Keratinocyte (primary cell): ENCODE results near the gene MOCS1. TPM values are rescaled to one million over a fixed set of nuclear protein-coding genes. Genes with fewer than 3 reads are reported as not detected.

ENCODE experiments used
- DNase-seq: peaks from one replicate; pipeline ENCODE4 v3.0.0-alpha.2; 2011; ENCODE audit warnings: low read depth, missing footprints, low spot score
- FAIRE-seq: peaks from 2 replicates; lab custom pipeline; 2011; peaks lifted over from hg19 to GRCh38; lab: Jason Lieb, UNC
- H2AFZ ChIP-seq: 2 replicates; pipeline ENCODE4 v1.6.0; 2012; ENCODE audit warnings: low read length, control low read depth, inconsistent platforms; ENCODE audit not compliant: control insufficient read depth
- H3K27ac ChIP-seq: 2 replicates; pipeline ENCODE4 v1.5.1; 2011; ENCODE audit warnings: low read length; ENCODE audit not compliant: control insufficient read depth, insufficient read depth
- H3K27me3 ChIP-seq: 3 replicates; pipeline ENCODE4 v1.6.0; 2011; ENCODE audit warnings: low read length; ENCODE audit not compliant: control insufficient read depth, insufficient read depth; ENCODE audit errors: extremely low read depth
- H3K36me3 ChIP-seq, 2 experiments: 2 replicates in 1 of 2; 3 replicates in 1 of 2; pipeline ENCODE4 v1.5.1; 2011; ENCODE audit warnings: low read length in 2 of 2, mild to moderate bottlenecking in 1 of 2; ENCODE audit not compliant: control insufficient read depth in 2 of 2, insufficient read depth in 2 of 2; ENCODE audit errors: extremely low read depth in 1 of 2
- H3K4me1 ChIP-seq: 3 replicates; pipeline ENCODE4 v1.5.1; 2011; ENCODE audit warnings: low read length; ENCODE audit not compliant: control insufficient read depth, insufficient read depth; ENCODE audit errors: extremely low read depth
- H3K4me2 ChIP-seq: 3 replicates; pipeline ENCODE4 v1.6.0; 2011; ENCODE audit warnings: low read depth, low read length; ENCODE audit not compliant: control insufficient read depth, insufficient read depth; ENCODE audit errors: extremely low read depth
- H3K4me3 ChIP-seq, 3 experiments: fragments of 200-600 bp in 1 of 3; sonication (generic) in 1 of 3; 2 replicates in 2 of 3; 3 replicates in 1 of 3; pipeline ENCODE4 v1.5.1; 2011 to 2016; ENCODE audit warnings: low read length in 3 of 3, mild to moderate bottlenecking in 3 of 3, control low read depth in 2 of 3, inconsistent platforms in 1 of 3, low read depth in 1 of 3, mixed read lengths in 1 of 3, mixed run types in 1 of 3, moderate library complexity in 1 of 3; ENCODE audit not compliant: control insufficient read depth in 2 of 3, insufficient read depth in 2 of 3; ENCODE audit errors: extremely low read depth in 1 of 3
- H3K79me2 ChIP-seq: 2 replicates; pipeline ENCODE4 v1.6.0; 2012; ENCODE audit warnings: low read length; ENCODE audit not compliant: control insufficient read depth, insufficient read depth
- H3K9ac ChIP-seq: 3 replicates; pipeline ENCODE4 v1.6.0; 2011; ENCODE audit warnings: low read length; ENCODE audit not compliant: control insufficient read depth, insufficient read depth; ENCODE audit errors: extremely low read depth
- H3K9me1 ChIP-seq: 3 replicates; pipeline ENCODE4 v1.6.0; 2011; ENCODE audit warnings: low read length; ENCODE audit not compliant: control insufficient read depth, insufficient read depth; ENCODE audit errors: extremely low read depth
- H3K9me3 ChIP-seq: 2 replicates; pipeline ENCODE4 v1.5.1; 2012; ENCODE audit warnings: low read depth, low read length; ENCODE audit not compliant: control insufficient read depth
- H4K20me1 ChIP-seq: 3 replicates; pipeline ENCODE4 v1.6.0; 2011; ENCODE audit warnings: low read length; ENCODE audit not compliant: control insufficient read depth, insufficient read depth; ENCODE audit errors: extremely low read depth
- EZH2 ChIP-seq: IDR thresholded peaks from one replicate; pipeline ENCODE4 v1.6.1; 2012; ENCODE audit warnings: inconsistent platforms, mild to moderate bottlenecking, low read length, moderate library complexity
- dilution Hi-C: fragments of 300-500 bp; cut with MboI; formaldehyde crosslinking; loops from one replicate; pipeline ENCODE4 v1.7.0; 2020; ENCODE audit warnings: low sequenced_read_pairs; ENCODE audit not compliant: extremely low pct_ligation_motif_present
- polyA plus RNA-seq, 5 experiments: library from polyadenylated mRNA; depleted of rRNA in 3 of 5; stranded (reverse) in 3 of 5; stranded (forward) in 1 of 5; unstranded in 1 of 5; fragments of >200 nt; gene quantifications; 1 replicate in 1 of 5; 2 replicates in 3 of 5; 3 replicates in 1 of 5; pipeline versions ENCODE4 v1.2.1 to v1.2.3, GENCODE V29; 2011 to 2012; ENCODE audit warnings: missing spikeins in 2 of 5, low read depth in 1 of 5, low replicate concordance in 1 of 5
- TF ChIP-seq, protein P1 (sequence below), 3 experiments: IDR thresholded peaks in 1 of 3; conservative IDR thresholded peaks in 1 of 3; optimal IDR thresholded peaks in 1 of 3; 2 replicates in 2 of 3; 3 replicates in 1 of 3; pipeline versions ENCODE3 to v1.5.1; 2011; ENCODE audit warnings: low read length in 3 of 3, mild to moderate bottlenecking in 3 of 3, moderate library complexity in 2 of 3, control low read depth in 1 of 3, inconsistent platforms in 1 of 3; ENCODE audit not compliant: insufficient read depth in 2 of 3; ENCODE audit errors: extremely low read depth in 1 of 3

The MOCS1 gene
- polyA plus RNA-seq, 1 donor (not counting 4 experiments of a cell fraction or from before 2014, with no cell fraction given) = 2.2 TPM

DNA sequence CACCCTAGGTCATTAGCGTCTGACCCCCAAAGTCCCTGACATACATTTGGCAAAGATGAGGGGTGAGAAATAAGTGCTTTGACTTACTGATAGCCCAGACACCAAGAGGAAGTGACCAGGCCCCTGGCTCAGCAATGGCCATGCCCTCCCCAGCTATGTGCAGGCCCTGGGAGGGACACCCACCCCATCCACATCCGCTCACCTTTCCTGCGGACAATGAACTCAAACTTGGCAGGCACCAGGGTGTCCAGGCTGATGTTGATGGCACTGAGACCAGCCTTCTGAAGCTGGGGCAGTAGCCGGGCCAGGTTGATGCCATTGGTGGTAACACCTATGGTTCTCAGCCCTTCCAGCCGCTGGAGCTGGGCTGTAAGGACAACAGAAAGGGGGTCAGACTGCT lies 18.4 kb downstream of the MOCS1 start:
- Histone ChIP-seq H3K79me2 (no peaks in the 10 kb centered on the region), H3K4me1 (no peaks in the 10 kb centered on the region), H3K4me2 (no peak overlapping the region), H3K9me1 (no peaks in the 10 kb centered on the region), H3K27ac (no peak overlapping the region), H2AFZ (no peak overlapping the region), H3K9ac (no peak overlapping the region), H3K4me3 (no peak overlapping the region), H4K20me1 (no peaks in the 10 kb centered on the region), H3K9me3 (no peaks in the 10 kb centered on the region), H3K27me3 (no peaks in the 10 kb centered on the region), H3K36me3 (peaks cover 0 to 2% of the 10 kb centered on the region in 2 experiments)
- DNase-seq (no peak), FAIRE-seq (no peak)
- no peak for TF ChIP-seq EZH2
- TF ChIP-seq, protein P1, sequence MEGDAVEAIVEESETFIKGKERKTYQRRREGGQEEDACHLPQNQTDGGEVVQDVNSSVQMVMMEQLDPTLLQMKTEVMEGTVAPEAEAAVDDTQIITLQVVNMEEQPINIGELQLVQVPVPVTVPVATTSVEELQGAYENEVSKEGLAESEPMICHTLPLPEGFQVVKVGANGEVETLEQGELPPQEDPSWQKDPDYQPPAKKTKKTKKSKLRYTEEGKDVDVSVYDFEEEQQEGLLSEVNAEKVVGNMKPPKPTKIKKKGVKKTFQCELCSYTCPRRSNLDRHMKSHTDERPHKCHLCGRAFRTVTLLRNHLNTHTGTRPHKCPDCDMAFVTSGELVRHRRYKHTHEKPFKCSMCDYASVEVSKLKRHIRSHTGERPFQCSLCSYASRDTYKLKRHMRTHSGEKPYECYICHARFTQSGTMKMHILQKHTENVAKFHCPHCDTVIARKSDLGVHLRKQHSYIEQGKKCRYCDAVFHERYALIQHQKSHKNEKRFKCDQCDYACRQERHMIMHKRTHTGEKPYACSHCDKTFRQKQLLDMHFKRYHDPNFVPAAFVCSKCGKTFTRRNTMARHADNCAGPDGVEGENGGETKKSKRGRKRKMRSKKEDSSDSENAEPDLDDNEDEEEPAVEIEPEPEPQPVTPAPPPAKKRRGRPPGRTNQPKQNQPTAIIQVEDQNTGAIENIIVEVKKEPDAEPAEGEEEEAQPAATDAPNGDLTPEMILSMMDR (optimal IDR thresholded peaks at IDR 0.05 in 1 of 3, IDR thresholded peaks at IDR 0.05 in 1 of 3, conservative IDR thresholded peaks at IDR 0.05 in 1 of 3; ENCODE audit: extremely low read depth in 1 of 3, insufficient read depth in 2 of 3, low read length in 3 of 3) = no peak
- dilution Hi-C loops = no loop called here

DNA sequence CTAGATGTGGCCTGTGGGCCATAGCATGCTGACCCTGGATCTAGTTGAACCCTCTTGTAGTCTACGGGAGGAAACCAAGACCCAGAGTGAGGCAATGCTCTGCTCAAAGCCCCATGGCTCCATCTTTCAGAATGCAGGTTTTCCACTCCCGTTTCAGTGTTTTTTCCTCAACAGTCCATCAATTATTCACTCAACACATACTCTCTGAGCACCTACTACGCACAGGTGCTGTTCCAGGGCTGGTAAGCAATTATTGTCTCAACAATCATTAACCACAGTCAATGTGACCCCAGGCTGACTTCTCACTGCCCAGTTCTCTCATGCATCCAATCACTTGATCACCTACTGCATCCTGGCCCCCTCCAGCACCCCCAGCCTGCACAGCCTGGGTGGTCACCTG lies 20.0 kb downstream of the MOCS1 start:
- Histone ChIP-seq H3K9me1 (no peaks in the 10 kb centered on the region), H3K27ac (no peak overlapping the region), H3K4me2 (no peak overlapping the region), H3K9me3 (no peaks in the 10 kb centered on the region), H3K79me2 (no peaks in the 10 kb centered on the region), H3K4me1 (no peaks in the 10 kb centered on the region), H3K4me3 (no peak overlapping the region), H4K20me1 (no peaks in the 10 kb centered on the region), H3K27me3 (no peaks in the 10 kb centered on the region), H3K9ac (no peak overlapping the region), H2AFZ (no peak overlapping the region), H3K36me3 (peaks cover 0 to 2% of the 10 kb centered on the region in 2 experiments)
- no peak for TF ChIP-seq EZH2
- TF ChIP-seq, protein P1 (optimal IDR thresholded peaks at IDR 0.05 in 1 of 3, IDR thresholded peaks at IDR 0.05 in 1 of 3, conservative IDR thresholded peaks at IDR 0.05 in 1 of 3; ENCODE audit: extremely low read depth in 1 of 3, insufficient read depth in 2 of 3, low read length in 3 of 3) = no peak
- dilution Hi-C loops = no loop called here
- DNase-seq (no peak), FAIRE-seq (no peak)
